Stomach smooth muscle (tissue), 2 donors: ENCODE measurements around the gene SPDYE4.

Source experiments
- H3K27ac ChIP-seq: one replicate; pipeline ENCODE4 v1.7.0; 2013; ENCODE audit warnings: mild to moderate bottlenecking, low read length, inconsistent platforms
- H3K27me3 ChIP-seq, 2 donors: one replicate each; pipeline ENCODE4 v1.7.0; 2013; ENCODE audit warnings: low read length in 2 of 2; ENCODE audit not compliant: insufficient read depth in 2 of 2, control insufficient read depth in 1 of 2
- H3K36me3 ChIP-seq, 2 donors: one replicate each; pipeline ENCODE4 v1.7.0; 2013; ENCODE audit warnings: low read length in 2 of 2; ENCODE audit not compliant: control insufficient read depth in 2 of 2, insufficient read depth in 2 of 2
- H3K4me1 ChIP-seq: one replicate; pipeline ENCODE4 v1.7.0; 2013; ENCODE audit warnings: low read length; ENCODE audit not compliant: control insufficient read depth, insufficient read depth
- H3K4me3 ChIP-seq, 2 donors: one replicate each; pipeline ENCODE4 v1.7.0; 2013; ENCODE audit warnings: low read length in 2 of 2
- H3K9ac ChIP-seq, 2 donors: one replicate each; pipeline ENCODE4 v1.7.0; 2013; ENCODE audit warnings: low read length in 2 of 2, mild to moderate bottlenecking in 1 of 2
- H3K9me3 ChIP-seq, 2 donors: one replicate each; pipeline ENCODE4 v1.7.0; 2013; ENCODE audit warnings: low read length in 2 of 2; ENCODE audit not compliant: control insufficient read depth in 2 of 2
- donor health status: healthy.
- donor health status: Pancreatic carcinoma.

The SPDYE4 gene

DNA sequence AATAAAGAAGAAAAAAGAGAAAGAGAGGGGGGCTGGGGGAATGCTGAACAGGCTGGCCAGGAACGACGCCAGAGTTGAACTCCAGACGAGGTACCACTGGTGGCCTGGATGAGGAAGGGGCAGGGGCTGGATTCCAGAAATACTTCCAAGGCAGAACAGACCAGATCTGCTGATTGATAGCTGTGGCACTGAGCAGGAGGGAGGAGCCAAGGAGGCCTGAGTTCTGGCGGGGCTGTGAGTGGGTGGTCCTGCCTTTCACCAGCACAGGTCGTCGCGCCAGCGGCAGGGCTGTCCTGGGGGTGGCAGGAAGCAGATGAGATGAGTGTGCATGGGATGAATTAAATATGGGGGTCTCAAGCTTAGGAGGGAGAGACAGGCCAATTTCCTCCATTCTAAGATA, 19.2 kb downstream of the SPDYE4 start:
- Histone ChIP-seq H3K9me3 (no peaks in the 10 kb centered on the region), H3K36me3 (no peaks in the 10 kb centered on the region), H3K9ac (no peak overlapping the region), H3K4me1 (no peaks in the 10 kb centered on the region), H3K27ac (no peak overlapping the region), H3K4me3 (no peak overlapping the region), H3K27me3 (no peaks in the 10 kb centered on the region)

DNA sequence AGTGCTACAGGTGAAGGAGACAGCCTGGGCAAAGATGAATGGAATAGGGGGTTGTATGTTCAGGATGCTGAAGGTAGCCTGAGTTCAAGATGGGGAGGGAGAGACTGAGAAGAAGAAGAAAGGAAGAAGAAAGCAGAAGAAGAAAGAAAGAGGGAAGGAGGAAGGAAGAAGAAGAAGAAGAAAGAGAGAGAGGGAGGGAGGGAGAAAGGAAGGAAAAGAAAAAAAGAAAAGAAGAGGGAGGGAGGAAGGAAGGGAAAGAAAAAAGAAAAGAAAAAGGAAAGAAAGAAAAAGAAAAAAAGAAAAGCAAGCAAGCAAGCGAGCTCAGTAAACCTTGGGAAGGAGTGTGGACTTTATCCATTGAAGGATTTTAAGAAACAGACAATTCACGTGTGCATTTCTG, 21.6 kb downstream of the SPDYE4 start:
- no peak overlapping the region for H3K9ac ChIP-seq
- H3K27me3 ChIP-seq = no peaks in the 10 kb centered on the region
- H3K27ac ChIP-seq = no peak overlapping the region
- no peaks in the 10 kb centered on the region for H3K9me3 ChIP-seq
- H3K4me3 ChIP-seq = no peak overlapping the region
- no peaks in the 10 kb centered on the region for H3K36me3 ChIP-seq
- H3K4me1 ChIP-seq = peaks cover 2% of the 10 kb centered on the region

DNA sequence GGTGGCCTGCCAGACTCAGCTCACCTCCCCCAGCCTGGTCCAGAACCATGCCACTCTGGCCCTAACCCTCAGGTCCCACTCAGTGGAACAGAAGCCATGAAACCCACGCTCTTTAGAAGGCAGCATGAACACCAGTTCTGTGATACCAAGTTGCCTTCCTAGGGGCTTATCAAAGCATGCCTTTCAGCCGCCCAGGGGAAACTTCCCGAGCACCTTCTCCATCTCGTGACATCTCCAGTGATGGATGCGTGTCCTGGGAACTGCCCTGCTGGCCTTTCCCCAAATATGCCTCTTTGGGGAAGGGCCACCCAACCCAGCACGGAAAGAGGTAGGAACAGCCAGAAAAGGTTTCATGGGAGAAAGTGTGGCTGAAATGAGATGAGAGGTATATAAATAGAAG, 22.0 kb downstream of the SPDYE4 start:
- no peaks in the 10 kb centered on the region for H3K9me3 ChIP-seq
- peaks cover 2% of the 10 kb centered on the region for H3K4me1 ChIP-seq
- no peaks in the 10 kb centered on the region for H3K27me3 ChIP-seq
- H3K4me3 ChIP-seq = no peak overlapping the region
- no peak overlapping the region for H3K27ac ChIP-seq
- H3K36me3 ChIP-seq = no peaks in the 10 kb centered on the region
- H3K9ac ChIP-seq = no peak overlapping the region

DNA sequence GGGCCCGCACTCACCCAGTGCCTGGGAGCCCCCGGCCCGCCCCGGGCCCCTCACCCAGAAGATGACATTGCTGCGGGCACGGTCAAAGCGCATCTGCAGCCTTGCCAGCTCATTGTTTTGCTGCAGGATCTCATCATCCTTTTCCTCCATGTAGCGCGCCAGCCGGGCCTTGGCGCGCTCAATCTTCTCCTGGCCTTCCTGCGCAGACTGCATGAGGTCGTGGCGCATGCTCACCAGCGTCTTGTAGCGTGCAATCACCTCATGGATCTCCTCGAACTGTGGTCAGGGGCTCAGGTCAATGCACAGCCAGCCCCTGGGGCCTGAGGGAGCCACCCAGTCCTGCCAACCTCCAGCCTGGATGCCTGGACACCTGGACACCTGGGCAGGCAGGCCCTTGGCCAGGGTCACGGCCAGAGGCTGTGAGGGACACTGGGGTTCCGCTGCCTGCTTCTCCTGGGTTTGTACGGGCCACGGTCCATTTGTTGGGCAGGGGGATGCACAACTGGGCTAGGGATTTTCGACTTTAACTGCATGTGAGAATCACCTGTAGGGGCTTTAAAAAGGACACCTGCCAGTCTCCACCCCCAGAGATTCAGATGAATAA, 22.9 kb downstream of the SPDYE4 start:
- Histone ChIP-seq H3K27me3 (no peaks in the 10 kb centered on the region), H3K27ac (no peak overlapping the region), H3K9me3 (no peaks in the 10 kb centered on the region), H3K9ac (no peak overlapping the region), H3K4me1 (peaks cover 2% of the 10 kb centered on the region), H3K4me3 (no peak overlapping the region), H3K36me3 (no peaks in the 10 kb centered on the region)

DNA sequence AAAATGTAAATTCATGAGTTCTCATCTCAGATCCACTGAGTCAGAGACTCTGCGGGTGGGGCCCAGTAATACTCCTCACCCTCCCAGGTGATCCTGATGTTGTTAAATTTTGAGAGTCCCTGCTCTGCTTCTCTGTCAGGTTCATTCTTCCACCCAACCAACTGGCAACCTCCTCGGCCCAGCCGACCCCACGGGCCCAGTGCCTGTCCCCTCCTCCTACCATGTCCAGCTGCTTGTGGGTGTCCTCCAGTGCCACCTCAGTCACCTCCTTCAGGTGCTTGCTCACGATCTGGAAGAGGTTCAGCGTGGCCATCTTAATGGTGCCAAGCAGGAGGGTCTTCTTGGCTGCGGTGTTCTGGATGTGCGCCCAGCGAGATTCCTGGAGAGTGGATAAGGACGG, 23.5 kb downstream of the SPDYE4 start:
- peaks cover 2% of the 10 kb centered on the region for H3K4me1 ChIP-seq
- H3K27ac ChIP-seq = no peak overlapping the region
- no peaks in the 10 kb centered on the region for H3K9me3 ChIP-seq
- H3K4me3 ChIP-seq = no peak overlapping the region
- H3K27me3 ChIP-seq = no peaks in the 10 kb centered on the region
- H3K9ac ChIP-seq = no peak overlapping the region
- H3K36me3 ChIP-seq = no peaks in the 10 kb centered on the region

DNA sequence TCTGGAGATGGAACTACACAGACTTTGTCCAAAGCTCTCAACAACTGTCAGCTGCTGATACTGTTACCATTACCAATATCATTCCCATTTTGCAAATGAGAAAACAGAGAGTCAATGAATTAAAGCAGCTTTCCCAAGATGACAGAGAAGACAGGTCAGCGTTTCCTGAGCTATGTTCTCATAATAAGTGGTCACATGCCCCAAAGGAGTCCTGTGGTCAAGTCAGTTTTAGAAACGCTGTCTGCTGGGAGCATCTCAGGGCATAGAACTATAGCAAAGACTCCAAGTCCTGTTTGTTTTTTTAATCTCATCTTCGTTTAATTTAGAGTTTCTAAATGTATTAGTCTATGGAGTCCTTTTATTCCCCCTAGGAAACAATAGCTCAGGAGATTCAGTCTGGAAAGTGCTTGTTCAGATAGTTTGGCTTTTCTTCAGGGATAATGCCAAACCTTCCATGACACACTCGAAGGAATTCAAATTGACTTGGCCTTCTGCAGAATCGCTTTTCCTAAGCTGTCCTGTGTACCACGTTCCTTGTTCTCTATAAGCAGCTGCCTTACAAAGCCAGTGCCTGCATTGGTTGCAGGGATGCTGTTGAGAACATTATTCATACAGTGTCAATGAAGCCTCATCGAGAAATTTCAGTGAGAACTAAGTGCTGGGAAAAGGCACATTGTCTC, 25.8 kb downstream of the SPDYE4 start:
- Histone ChIP-seq H3K4me1 (peaks cover 2% of the 10 kb centered on the region), H3K27me3 (no peaks in the 10 kb centered on the region), H3K36me3 (no peaks in the 10 kb centered on the region), H3K4me3 (no peak overlapping the region), H3K27ac (no peak overlapping the region), H3K9me3 (no peaks in the 10 kb centered on the region), H3K9ac (no peak overlapping the region)

DNA sequence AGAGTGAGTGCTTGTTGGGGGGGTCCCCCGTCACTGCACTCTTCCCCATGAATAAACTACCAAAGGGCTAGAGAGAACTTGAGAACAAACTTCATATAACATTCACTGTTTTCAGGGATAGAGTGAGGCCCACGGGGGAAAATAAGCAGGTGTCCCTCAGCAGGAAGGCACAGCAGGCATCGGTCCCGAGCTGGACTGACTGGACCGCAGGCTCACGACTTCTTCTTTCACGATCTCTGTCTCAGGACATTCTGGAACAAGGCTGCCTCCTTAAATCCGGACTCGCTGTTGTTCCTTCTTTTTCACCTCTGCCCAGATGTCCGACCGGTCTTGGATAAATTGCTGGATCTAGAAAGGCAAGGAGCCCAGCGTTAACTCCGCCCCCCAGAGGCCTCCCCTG, 28.5 kb downstream of the SPDYE4 start:
- Histone ChIP-seq H3K27ac (no peak overlapping the region), H3K27me3 (no peaks in the 10 kb centered on the region)

DNA sequence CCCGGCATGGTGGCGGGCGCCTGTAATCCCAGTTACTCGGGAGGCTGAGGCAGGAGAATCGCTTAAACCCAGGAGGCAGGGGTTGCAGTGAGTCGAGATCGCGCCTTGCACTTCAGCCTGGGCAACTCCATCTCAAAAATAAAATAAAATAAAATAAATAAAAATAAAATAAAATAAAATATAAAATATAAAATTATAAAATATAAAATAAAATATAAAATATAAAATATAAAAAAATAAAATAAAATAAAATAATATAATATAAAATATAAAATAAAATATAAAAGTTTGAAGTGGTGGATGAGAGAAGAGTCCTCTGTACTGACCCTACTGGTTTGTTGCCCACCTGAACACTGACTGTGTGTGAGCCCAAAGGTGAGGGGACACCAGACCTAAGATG, 28.9 kb downstream of the SPDYE4 start:
- H3K4me1 ChIP-seq = peaks cover 2% of the 10 kb centered on the region
- no peak overlapping the region for H3K27ac ChIP-seq
- H3K27me3 ChIP-seq = no peaks in the 10 kb centered on the region
- no peaks in the 10 kb centered on the region for H3K9me3 ChIP-seq
- no peak overlapping the region for H3K9ac ChIP-seq
- H3K36me3 ChIP-seq = no peaks in the 10 kb centered on the region
- no peak overlapping the region for H3K4me3 ChIP-seq

More for the DNA sequence above, 28.5 kb downstream of the SPDYE4 start:
- H3K4me1 ChIP-seq = peaks cover 2% of the 10 kb centered on the region
- no peak overlapping the region for H3K4me3 ChIP-seq
- no peaks in the 10 kb centered on the region for H3K36me3 ChIP-seq
- no peaks in the 10 kb centered on the region for H3K9me3 ChIP-seq
- no peak overlapping the region for H3K9ac ChIP-seq

DNA sequence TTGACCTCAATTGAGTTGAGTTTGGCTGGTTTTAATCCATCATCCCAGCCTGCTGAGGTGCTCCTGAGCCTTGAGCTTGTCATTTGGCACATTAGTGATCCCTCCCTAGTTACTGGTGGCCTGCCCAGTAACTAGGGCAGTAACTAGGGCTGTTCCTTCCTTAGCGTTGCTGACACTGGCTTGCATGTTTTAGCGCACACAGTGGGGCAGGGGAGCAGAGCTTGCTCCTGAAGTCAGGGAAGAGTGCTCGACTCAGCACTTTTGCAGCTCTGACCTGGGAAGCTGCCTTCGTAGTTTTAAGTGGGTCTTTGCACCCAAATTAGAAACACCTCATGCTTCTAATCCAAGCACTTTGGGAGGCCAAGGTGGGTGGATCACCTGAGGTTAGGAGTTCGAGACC, 29.4 kb downstream of the SPDYE4 start:
- no peak overlapping the region for H3K4me3 ChIP-seq

DNA sequence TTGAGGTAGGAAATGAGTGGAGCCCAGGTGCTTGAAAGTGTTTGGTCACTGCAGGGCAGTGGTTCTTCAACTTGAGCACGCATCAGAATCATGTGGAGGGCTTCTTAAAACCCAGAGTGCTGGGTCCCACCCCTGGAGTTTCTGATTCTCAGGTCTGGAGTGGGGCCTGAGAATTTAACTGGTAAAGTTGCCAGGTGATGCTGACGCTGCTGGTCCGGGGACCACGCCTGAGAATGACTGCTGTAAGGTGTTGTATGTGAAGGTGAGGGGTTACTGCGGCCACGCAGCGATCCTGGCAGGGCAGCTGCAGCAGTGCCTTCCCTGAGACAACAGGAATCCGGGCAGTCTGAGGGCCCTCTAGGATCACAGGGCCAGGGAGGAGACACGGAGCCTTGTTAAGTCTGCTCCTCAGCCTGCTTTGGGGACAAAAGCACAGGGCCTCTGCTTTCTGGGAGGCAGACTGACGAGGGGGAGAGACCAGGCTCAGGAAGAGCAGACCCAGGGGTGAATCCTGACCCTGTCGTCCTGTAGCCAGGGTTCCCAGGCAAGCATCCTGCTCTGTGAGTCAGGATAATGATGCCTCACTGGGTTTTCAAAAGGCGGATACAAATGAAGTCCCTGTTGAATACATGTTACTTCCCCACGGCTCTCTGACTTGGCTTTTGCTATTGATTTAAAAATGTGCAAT, 30.0 kb downstream of the SPDYE4 start:
- Histone ChIP-seq H3K9me3 (no peaks in the 10 kb centered on the region), H3K4me1 (peaks cover 2% of the 10 kb centered on the region), H3K27ac (no peak overlapping the region), H3K36me3 (no peaks in the 10 kb centered on the region), H3K27me3 (no peaks in the 10 kb centered on the region), H3K9ac (no peak overlapping the region), H3K4me3 (no peak overlapping the region)

More for the DNA sequence above, 29.4 kb downstream of the SPDYE4 start:
- Histone ChIP-seq H3K36me3 (no peaks in the 10 kb centered on the region), H3K27ac (no peak overlapping the region), H3K27me3 (no peaks in the 10 kb centered on the region), H3K9me3 (no peaks in the 10 kb centered on the region), H3K4me1 (peaks cover 2% of the 10 kb centered on the region), H3K9ac (no peak overlapping the region)
